Caco-2 (cell line): ENCODE data around the gene MAGI1. TPM values are rescaled to one million over a fixed set of nuclear protein-coding genes. Genes with fewer than 3 reads are reported as not detected.
A peak's percentile ranks its signal among the peaks of the same experiment; 100 is the strongest.

Source experiments
- BruUV-seq: library from RNA; stranded (reverse); fragments of 400-500 nt; replicated peaks from 2 replicates; lab custom pipeline; 2021; lab: Mats Ljungman, UMichigan
- CTCF ChIA-PET: fragments of 300-600 bp; sonication (Branson Sonifier 250); formaldehyde crosslinking; loops from one replicate; lab custom pipeline; 2022; ENCODE audit warnings: antibody characterized with exemption; lab: Charles Lee
- POLR2A ChIA-PET: fragments of 300-600 bp; sonication (Branson Sonifier 250); formaldehyde crosslinking; loops from one replicate; lab custom pipeline; 2022; ENCODE audit warnings: antibody characterized with exemption; lab: Charles Lee
- DNase-seq, 2 experiments: peaks; one replicate each; pipeline versions ENCODE4 v3.0.0 to v3.0.0-alpha.2; 2020 to 2022
- H3K27me3 ChIP-seq: replicated peaks from 2 replicates; pipeline ENCODE4 v1.6.0; 2011; ENCODE audit warnings: low read length; ENCODE audit not compliant: control insufficient read depth, insufficient read depth
- H3K36me3 ChIP-seq: 2 replicates; pipeline ENCODE4 v1.5.1; 2011; ENCODE audit warnings: low read length; ENCODE audit not compliant: control insufficient read depth, insufficient read depth
- H3K4me1 ChIP-seq: fragments of 250-450 bp; sonication (Bioruptor Pico); 2 replicates; pipeline ENCODE4 v1.5.1; 2020; ENCODE audit warnings: mild to moderate bottlenecking
- H3K4me3 ChIP-seq: 2 replicates; pipeline ENCODE4 v1.5.1; 2011; ENCODE audit warnings: low read depth, mild to moderate bottlenecking, control low read depth, low read length
- H3K9me3 ChIP-seq: fragments of 250-450 bp; sonication (Bioruptor Pico); 2 replicates; pipeline ENCODE4 v1.5.1; 2020; ENCODE audit warnings: mild to moderate bottlenecking, moderate library complexity
- H3K27ac Mint-ChIP-seq: one replicate; pipeline ENCODE4 v1.8.0; 2022; ENCODE audit warnings: mixed read lengths; ENCODE audit not compliant: unreplicated experiment
- H3K27me3 Mint-ChIP-seq: one replicate; pipeline ENCODE4 v1.8.0; 2022; ENCODE audit warnings: mixed read lengths; ENCODE audit not compliant: insufficient read depth, unreplicated experiment
- H3K36me3 Mint-ChIP-seq: one replicate; pipeline ENCODE4 v1.8.0; 2022; ENCODE audit warnings: mild to moderate bottlenecking, mixed read lengths; ENCODE audit not compliant: insufficient read depth, unreplicated experiment
- H3K4me1 Mint-ChIP-seq: one replicate; pipeline ENCODE4 v1.8.0; 2022; ENCODE audit warnings: low read depth, mixed read lengths; ENCODE audit not compliant: unreplicated experiment
- H3K4me3 Mint-ChIP-seq: one replicate; pipeline ENCODE4 v1.8.0; 2022; ENCODE audit warnings: mild to moderate bottlenecking, moderate library complexity, mixed read lengths; ENCODE audit not compliant: unreplicated experiment
- H3K9me3 Mint-ChIP-seq: one replicate; pipeline ENCODE4 v1.8.0; 2022; ENCODE audit warnings: mixed read lengths; ENCODE audit not compliant: unreplicated experiment
- CTCF ChIP-seq, 2 experiments: fragments of 200-600 bp in 1 of 2; IDR thresholded peaks; 1 replicate in 1 of 2; 2 replicates in 1 of 2; pipeline versions ENCODE4 v1.5.1 to v1.8.0; 2011 to 2022; ENCODE audit warnings: antibody characterized with exemption in 1 of 2, control low read depth in 1 of 2, inconsistent platforms in 1 of 2, low read depth in 1 of 2, low read length in 1 of 2, mild to moderate bottlenecking in 1 of 2, moderate library complexity in 1 of 2; ENCODE audit not compliant: insufficient read depth in 1 of 2, severe bottlenecking in 1 of 2, unreplicated experiment in 1 of 2
- intact Hi-C: fragments of 100-400 bp; cut with micrococcal nuclease; formaldehyde crosslinking; loops from one replicate; pipeline ENCODE4 v1.10.0; 2022; ENCODE audit not compliant: unreplicated experiment
- total RNA-seq: library from RNA; stranded (reverse); gene quantifications from 2 replicates; pipeline ENCODE4 v1.2.3, GENCODE V29; 2022

Gene MAGI1
- total RNA-seq, 1 experiment from 2014 or later = 64.9 TPM

- DNase-seq = no peak
- peaks cover 9% of the 10 kb centered on the region for H3K36me3 Mint-ChIP-seq
- peaks cover 31% of the 10 kb centered on the region for H3K4me1 ChIP-seq
- no peaks in the 10 kb centered on the region for H3K27me3 ChIP-seq
- no peak overlapping the region for H3K27ac Mint-ChIP-seq
- intact Hi-C loops = no loop called here
- no peaks in the 10 kb centered on the region for H3K27me3 Mint-ChIP-seq
- H3K36me3 ChIP-seq = no peaks in the 10 kb centered on the region
- CTCF ChIA-PET = no interaction called here
- H3K4me3 ChIP-seq = no peak overlapping the region
- no peak for TF ChIP-seq CTCF (IDR thresholded peaks at IDR 0.05; ENCODE audit: insufficient read depth in 1 of 2, low read depth in 1 of 2, low read length in 1 of 2, severe bottlenecking in 1 of 2, unreplicated experiment in 1 of 2)
- POLR2A ChIA-PET = no interaction called here
- H3K4me1 Mint-ChIP-seq = peaks cover 30% of the 10 kb centered on the region
- no TSS peak for BruUV-seq
- H3K9me3 ChIP-seq = no peaks in the 10 kb centered on the region
- no peaks in the 10 kb centered on the region for H3K9me3 Mint-ChIP-seq
- no peak overlapping the region for H3K4me3 Mint-ChIP-seq
Measured at GRCh38 chr3:66023738-66024385, 14.9 kb downstream of the MAGI1 start.

GRCh38 chr3:66023229-66023628 is 15.5 kb downstream of the MAGI1 start:
- peaks cover 32% of the 10 kb centered on the region for H3K4me1 Mint-ChIP-seq
- Histone ChIP-seq H3K4me3 (no peak overlapping the region), H3K9me3 (no peaks in the 10 kb centered on the region), H3K27me3 (no peaks in the 10 kb centered on the region), H3K4me1 (peaks cover 37% of the 10 kb centered on the region), H3K36me3 (no peaks in the 10 kb centered on the region)
- POLR2A ChIA-PET = no interaction called here
- no peaks in the 10 kb centered on the region for H3K27me3 Mint-ChIP-seq
- DNase-seq = no peak
- H3K4me3 Mint-ChIP-seq = no peak overlapping the region
- intact Hi-C loops = no loop called here
- no peaks in the 10 kb centered on the region for H3K9me3 Mint-ChIP-seq
- no peak for TF ChIP-seq CTCF (IDR thresholded peaks at IDR 0.05; ENCODE audit: insufficient read depth in 1 of 2, low read depth in 1 of 2, low read length in 1 of 2, severe bottlenecking in 1 of 2, unreplicated experiment in 1 of 2)
- H3K36me3 Mint-ChIP-seq = peaks cover 9% of the 10 kb centered on the region
- H3K27ac Mint-ChIP-seq = no peak overlapping the region
- CTCF ChIA-PET = no interaction called here
- no TSS peak for BruUV-seq

GRCh38 chr3:66021731-66022131 is 17.0 kb downstream of the MAGI1 start:
- Histone ChIP-seq H3K9me3 (no peaks in the 10 kb centered on the region), H3K4me3 (no peak overlapping the region), H3K36me3 (no peaks in the 10 kb centered on the region), H3K27me3 (no peaks in the 10 kb centered on the region), H3K4me1 (peaks cover 39% of the 10 kb centered on the region)
- ChIA-PET CTCF (no interaction called here), POLR2A (no interaction called here)
- H3K4me3 Mint-ChIP-seq = no peak overlapping the region
- H3K36me3 Mint-ChIP-seq = peaks cover 9% of the 10 kb centered on the region
- no peak for TF ChIP-seq CTCF (IDR thresholded peaks at IDR 0.05; ENCODE audit: insufficient read depth in 1 of 2, low read depth in 1 of 2, low read length in 1 of 2, severe bottlenecking in 1 of 2, unreplicated experiment in 1 of 2)
- no TSS peak for BruUV-seq
- H3K4me1 Mint-ChIP-seq = peaks cover 34% of the 10 kb centered on the region
- H3K27me3 Mint-ChIP-seq = no peaks in the 10 kb centered on the region
- no peaks in the 10 kb centered on the region for H3K9me3 Mint-ChIP-seq
- intact Hi-C loops = no loop called here
- H3K27ac Mint-ChIP-seq = peak overlapping the region; percentile 67
- no peak for DNase-seq
